Neural progenitor cell (in vitro differentiated cells): Measurements from ENCODE around the gene COMTD1. TPM values are rescaled to one million over a fixed set of nuclear protein-coding genes. Genes with fewer than 3 reads are reported as not detected.
"Not testable (repeated sequence)": the region's sequence is repeated elsewhere in the genome, so short reads cannot be mapped to it uniquely, and the experiment has no call there.

ENCODE experiments used
- DNase-seq: peaks from one replicate; pipeline ENCODE4 v3.0.0-alpha.2; 2016; ENCODE audit warnings: low spot score
- H2AFZ ChIP-seq: fragments of 200-600 bp; sonication (generic); replicated peaks from 2 replicates; pipeline ENCODE4 v1.6.1; 2016; ENCODE audit warnings: antibody characterized with exemption
- H3F3A ChIP-seq: fragments of 200-600 bp; sonication (generic); 2 replicates; pipeline ENCODE4 v1.6.1; 2016; ENCODE audit warnings: antibody characterized with exemption, low read depth
- H3K27ac ChIP-seq: fragments of 200-600 bp; sonication (generic); 2 replicates; pipeline ENCODE4 v1.5.1; 2016; ENCODE audit warnings: mild to moderate bottlenecking
- H3K27me3 ChIP-seq: fragments of 200-600 bp; sonication (generic); 2 replicates; pipeline ENCODE4 v1.6.1; 2016; ENCODE audit warnings: mild to moderate bottlenecking, moderate library complexity
- H3K36me3 ChIP-seq: fragments of 200-600 bp; sonication (generic); 2 replicates; pipeline ENCODE4 v1.5.1; 2016
- H3K4me1 ChIP-seq: fragments of 200-600 bp; sonication (generic); 2 replicates; pipeline ENCODE4 v1.6.1; 2016; ENCODE audit warnings: mixed run types
- H3K4me2 ChIP-seq: fragments of 200-600 bp; sonication (generic); 2 replicates; pipeline ENCODE4 v1.6.1; 2016
- H3K4me3 ChIP-seq: fragments of 200-600 bp; sonication (generic); 2 replicates; pipeline ENCODE4 v1.5.1; 2016
- H3K79me2 ChIP-seq: fragments of 200-600 bp; sonication (generic); 2 replicates; pipeline ENCODE4 v1.6.1; 2016; ENCODE audit warnings: low read depth
- H3K9ac ChIP-seq: fragments of 200-600 bp; sonication (generic); 2 replicates; pipeline ENCODE4 v1.6.1; 2016
- H3K9me3 ChIP-seq: fragments of 200-600 bp; sonication (generic); 2 replicates; pipeline ENCODE4 v1.5.1; 2016; ENCODE audit warnings: low read depth
- H4K20me1 ChIP-seq: fragments of 200-600 bp; sonication (generic); 2 replicates; pipeline ENCODE4 v1.6.1; 2016; ENCODE audit warnings: low read depth
- H3K27ac Mint-ChIP-seq: 3 replicates; pipeline ENCODE4 v1.8.0; 2021; ENCODE audit warnings: mixed read lengths
- H3K27me3 Mint-ChIP-seq: 2 replicates; pipeline ENCODE4 v1.8.0; 2022; ENCODE audit warnings: low read depth, mild to moderate bottlenecking, inconsistent platforms, moderate library complexity, mixed read lengths; ENCODE audit not compliant: insufficient read depth
- H3K36me3 Mint-ChIP-seq: 3 replicates; pipeline ENCODE4 v1.8.0; 2021; ENCODE audit warnings: mixed read lengths
- H3K4me1 Mint-ChIP-seq: 3 replicates; pipeline ENCODE4 v1.8.0; 2021; ENCODE audit warnings: mixed read lengths
- H3K4me3 Mint-ChIP-seq: 3 replicates; pipeline ENCODE4 v1.8.0; 2021; ENCODE audit warnings: mild to moderate bottlenecking, moderate library complexity, mixed read lengths
- H3K9me3 Mint-ChIP-seq: 3 replicates; pipeline ENCODE4 v1.8.0; 2020; ENCODE audit warnings: mixed read lengths
- EZH2 ChIP-seq: fragments of 200-600 bp; sonication (generic); IDR thresholded peaks from 2 replicates; pipeline ENCODE4 v1.6.1; 2017; ENCODE audit warnings: antibody characterized with exemption, mild to moderate bottlenecking, moderate library complexity
- EZH2phosphoT487 ChIP-seq: fragments of 200-600 bp; sonication (generic); IDR thresholded peaks from 2 replicates; pipeline ENCODE4 v1.6.1; 2017; ENCODE audit warnings: antibody characterized with exemption
- total RNA-seq: library from RNA; depleted of rRNA; stranded (reverse); fragments of >200 nt; gene quantifications from 2 replicates; pipeline ENCODE4 v1.2.3, GENCODE V29; 2015; ENCODE audit warnings: low replicate concordance
- TF ChIP-seq, protein P1 (sequence below): fragments of 200-600 bp; sonication (generic); IDR thresholded peaks from 2 replicates; pipeline ENCODE4 v1.5.1; 2017; ENCODE audit warnings: antibody characterized with exemption, mild to moderate bottlenecking

COMTD1 gene
- total RNA-seq, 1 donor from 2014 or later = 2.1 TPM

- Histone ChIP-seq H3K27ac (no peak overlapping the region), H3K79me2 (peaks cover 4% of the 10 kb centered on the region), H3K4me2 (no peak overlapping the region), H3K9ac (no peak overlapping the region), H3K36me3 (no peaks in the 10 kb centered on the region), H3K4me3 (no peak overlapping the region), H3K4me1 (peaks cover 11% of the 10 kb centered on the region), H3K9me3 (no peaks in the 10 kb centered on the region), H2AFZ (no peak overlapping the region), H4K20me1 (peaks cover 1% of the 10 kb centered on the region), H3K27me3 (no peaks in the 10 kb centered on the region), H3F3A (peaks cover 9% of the 10 kb centered on the region)
- DNase-seq = no peak
- H3K9me3 Mint-ChIP-seq = no peaks in the 10 kb centered on the region
- no peak overlapping the region for H3K4me3 Mint-ChIP-seq
- H3K36me3 Mint-ChIP-seq = no peaks in the 10 kb centered on the region
- H3K4me1 Mint-ChIP-seq = peaks cover 11% of the 10 kb centered on the region
- TF ChIP-seq, protein P1, sequence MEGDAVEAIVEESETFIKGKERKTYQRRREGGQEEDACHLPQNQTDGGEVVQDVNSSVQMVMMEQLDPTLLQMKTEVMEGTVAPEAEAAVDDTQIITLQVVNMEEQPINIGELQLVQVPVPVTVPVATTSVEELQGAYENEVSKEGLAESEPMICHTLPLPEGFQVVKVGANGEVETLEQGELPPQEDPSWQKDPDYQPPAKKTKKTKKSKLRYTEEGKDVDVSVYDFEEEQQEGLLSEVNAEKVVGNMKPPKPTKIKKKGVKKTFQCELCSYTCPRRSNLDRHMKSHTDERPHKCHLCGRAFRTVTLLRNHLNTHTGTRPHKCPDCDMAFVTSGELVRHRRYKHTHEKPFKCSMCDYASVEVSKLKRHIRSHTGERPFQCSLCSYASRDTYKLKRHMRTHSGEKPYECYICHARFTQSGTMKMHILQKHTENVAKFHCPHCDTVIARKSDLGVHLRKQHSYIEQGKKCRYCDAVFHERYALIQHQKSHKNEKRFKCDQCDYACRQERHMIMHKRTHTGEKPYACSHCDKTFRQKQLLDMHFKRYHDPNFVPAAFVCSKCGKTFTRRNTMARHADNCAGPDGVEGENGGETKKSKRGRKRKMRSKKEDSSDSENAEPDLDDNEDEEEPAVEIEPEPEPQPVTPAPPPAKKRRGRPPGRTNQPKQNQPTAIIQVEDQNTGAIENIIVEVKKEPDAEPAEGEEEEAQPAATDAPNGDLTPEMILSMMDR = no peak
- no peak for TF ChIP-seq EZH2phosphoT487
- TF ChIP-seq EZH2 = no peak
- peaks cover 4% of the 10 kb centered on the region for H3K27me3 Mint-ChIP-seq
- H3K27ac Mint-ChIP-seq = no peak overlapping the region
These were observed 29.8 kb downstream of the COMTD1 start for GRCh38 chr10:75205908-75206307.

GRCh38 chr10:75203724-75204123, 32.0 kb downstream of the COMTD1 start:
- Mint-ChIP-seq H3K27ac (no peak overlapping the region), H3K4me1 (peaks cover 7% of the 10 kb centered on the region), H3K9me3 (no peaks in the 10 kb centered on the region), H3K36me3 (no peaks in the 10 kb centered on the region), H3K4me3 (no peak overlapping the region), H3K27me3 (peaks cover 4% of the 10 kb centered on the region)
- H2AFZ ChIP-seq = no peak overlapping the region
- H4K20me1 ChIP-seq = no peaks in the 10 kb centered on the region
- no peak for DNase-seq
- peaks cover 9% of the 10 kb centered on the region for H3F3A ChIP-seq
- H3K36me3 ChIP-seq = no peaks in the 10 kb centered on the region
- no peak overlapping the region for H3K4me2 ChIP-seq
- no peak overlapping the region for H3K4me3 ChIP-seq
- H3K27ac ChIP-seq = no peak overlapping the region
- TF ChIP-seq EZH2phosphoT487 (no peak), EZH2 (no peak)
- TF ChIP-seq, protein P1 = no peak
- peaks cover 8% of the 10 kb centered on the region for H3K4me1 ChIP-seq
- H3K9me3 ChIP-seq = no peaks in the 10 kb centered on the region
- H3K27me3 ChIP-seq = no peaks in the 10 kb centered on the region
- H3K9ac ChIP-seq = no peak overlapping the region
- H3K79me2 ChIP-seq = no peaks in the 10 kb centered on the region

DNA sequence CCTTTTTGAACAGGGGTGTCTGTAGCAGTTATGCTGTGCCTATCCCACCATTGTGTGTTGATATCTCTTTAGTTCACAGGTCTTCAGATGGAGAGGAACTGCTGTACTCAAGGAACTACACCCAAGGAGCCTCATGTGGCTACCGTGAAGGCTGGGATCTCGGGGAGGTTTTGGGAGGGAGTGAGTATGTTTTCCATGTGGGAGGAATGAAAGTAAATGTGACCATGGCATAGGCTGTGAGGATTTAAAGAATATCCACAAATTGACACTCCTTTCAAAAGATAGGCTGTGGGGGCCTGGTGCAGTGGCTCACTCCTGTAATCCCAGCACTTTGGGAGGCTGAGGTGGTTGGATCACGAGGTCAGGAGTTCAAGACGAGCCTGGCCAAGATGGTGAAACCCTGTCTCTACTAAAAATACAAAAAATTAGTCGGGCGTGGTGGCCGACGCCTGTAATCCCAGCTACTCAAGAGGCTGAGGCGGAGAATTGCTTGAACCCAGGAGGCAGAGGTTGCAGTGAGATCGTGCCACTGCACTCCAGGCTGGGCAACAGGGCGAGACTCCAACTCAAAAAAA, 32.6 kb downstream of the COMTD1 start:
- not testable (repeated sequence) for H3F3A ChIP-seq, DNase-seq, H4K20me1 ChIP-seq, H2AFZ ChIP-seq, H3K9ac ChIP-seq, H3K4me1 ChIP-seq, H3K27ac ChIP-seq, H3K4me1 Mint-ChIP-seq, H3K36me3 ChIP-seq, H3K4me3 ChIP-seq, H3K27ac Mint-ChIP-seq, H3K9me3 Mint-ChIP-seq, H3K4me2 ChIP-seq, H3K9me3 ChIP-seq, H3K79me2 ChIP-seq, H3K4me3 Mint-ChIP-seq, H3K27me3 Mint-ChIP-seq, H3K27me3 ChIP-seq, H3K36me3 Mint-ChIP-seq

GRCh38 chr10:75202321-75203045, 33.3 kb downstream of the COMTD1 start:
- Histone ChIP-seq H2AFZ (no peak overlapping the region), H3K9me3 (no peaks in the 10 kb centered on the region), H3K4me1 (peaks cover 7% of the 10 kb centered on the region), H3K9ac (no peak overlapping the region), H3K36me3 (no peaks in the 10 kb centered on the region), H3K27ac (no peak overlapping the region), H3K4me3 (no peak overlapping the region), H4K20me1 (no peaks in the 10 kb centered on the region), H3F3A (peaks cover 6% of the 10 kb centered on the region), H3K4me2 (no peak overlapping the region), H3K79me2 (no peaks in the 10 kb centered on the region), H3K27me3 (no peaks in the 10 kb centered on the region)
- Mint-ChIP-seq H3K27me3 (peaks cover 4% of the 10 kb centered on the region), H3K27ac (no peak overlapping the region), H3K4me1 (peaks cover 7% of the 10 kb centered on the region), H3K9me3 (no peaks in the 10 kb centered on the region), H3K36me3 (no peaks in the 10 kb centered on the region), H3K4me3 (no peak overlapping the region)
- DNase-seq = no peak
- TF ChIP-seq EZH2phosphoT487 (no peak), EZH2 (no peak)
- TF ChIP-seq, protein P1 = no peak
